CD4-positive, alpha-beta memory T cell (primary cell): ENCODE measurements around the gene FAF2. TPM values are rescaled to one million over a fixed set of nuclear protein-coding genes. Genes with fewer than 3 reads are reported as not detected.

Experiments used
- CTCF ChIA-PET: fragments of 350-600 bp; sonication (Branson Sonifier 250); formaldehyde crosslinking; loops from one replicate; lab custom pipeline; 2021; ENCODE audit warnings: inconsistent platforms; ENCODE audit not compliant: partially characterized antibody; lab: Charles Lee
- POLR2A ChIA-PET: fragments of 350-600 bp; sonication (Branson Sonifier 250); formaldehyde crosslinking; loops from one replicate; lab custom pipeline; 2021; ENCODE audit not compliant: partially characterized antibody; lab: Charles Lee
- DNase-seq, 5 donors: peaks; one replicate each; pipeline versions ENCODE4 v3.0.0 to v3.0.0-alpha.2; 2020 to 2022; ENCODE audit warnings: mixed read lengths in 1 of 5
- H3K27ac ChIP-seq: one replicate; pipeline ENCODE4 v1.7.0; 2013; ENCODE audit warnings: low read depth, low read length
- H3K27me3 ChIP-seq: 2 replicates; pipeline ENCODE4 v1.7.0; 2013; ENCODE audit warnings: mild to moderate bottlenecking, low read length, moderate library complexity; ENCODE audit not compliant: insufficient read depth
- H3K36me3 ChIP-seq: 2 replicates; pipeline ENCODE4 v1.7.0; 2013; ENCODE audit warnings: mild to moderate bottlenecking, low read length, moderate library complexity; ENCODE audit not compliant: insufficient read depth
- H3K4me1 ChIP-seq: 2 replicates; pipeline ENCODE4 v1.7.0; 2013; ENCODE audit warnings: mild to moderate bottlenecking, low read length, moderate library complexity; ENCODE audit not compliant: insufficient read depth
- H3K4me3 ChIP-seq, 2 donors: one replicate each; pipeline ENCODE4 v1.7.0; 2013; ENCODE audit warnings: low read length in 2 of 2, mild to moderate bottlenecking in 1 of 2
- H3K9me3 ChIP-seq, 2 donors: one replicate each; pipeline ENCODE4 v1.7.0; 2013; ENCODE audit warnings: low read length in 2 of 2, control low read depth in 1 of 2; ENCODE audit not compliant: control insufficient read depth in 1 of 2
- H3K27ac Mint-ChIP-seq, 7 donors: one replicate each; pipeline ENCODE4 v1.8.0; 2020 to 2021; ENCODE audit warnings: mixed read lengths in 7 of 7, mild to moderate bottlenecking in 6 of 7, inconsistent platforms in 3 of 7, moderate library complexity in 3 of 7
- H3K27me3 Mint-ChIP-seq, 2 donors: one replicate each; pipeline ENCODE4 v1.8.0; 2020 to 2021; ENCODE audit warnings: mixed read lengths in 2 of 2
- H3K36me3 Mint-ChIP-seq, 2 donors: one replicate each; pipeline ENCODE4 v1.8.0; 2020 to 2021; ENCODE audit warnings: mixed read lengths in 2 of 2, inconsistent platforms in 1 of 2, mild to moderate bottlenecking in 1 of 2
- H3K4me1 Mint-ChIP-seq, 4 donors: one replicate each; pipeline ENCODE4 v1.8.0; 2020 to 2021; ENCODE audit warnings: mixed read lengths in 4 of 4, mild to moderate bottlenecking in 1 of 4
- H3K4me3 Mint-ChIP-seq, 8 donors: one replicate each; pipeline ENCODE4 v1.8.0; 2020 to 2021; ENCODE audit warnings: mixed read lengths in 8 of 8, mild to moderate bottlenecking in 7 of 8, moderate library complexity in 6 of 8, inconsistent platforms in 3 of 8
- H3K9me3 Mint-ChIP-seq, 8 donors: one replicate each; pipeline ENCODE4 v1.8.0; 2020 to 2021; ENCODE audit warnings: mixed read lengths in 8 of 8, mild to moderate bottlenecking in 5 of 8, inconsistent platforms in 3 of 8, moderate library complexity in 1 of 8
- intact Hi-C: fragments of 100-400 bp; cut with micrococcal nuclease; formaldehyde crosslinking; loops from one replicate; pipeline ENCODE4 v1.15.1; 2023
- polyA plus RNA-seq, 2 donors: library from polyadenylated mRNA; unstranded; fragments of 300-500 nt; fragmentation: Illumina TruSeq; gene quantifications; one replicate each; pipeline ENCODE4 v1.2.3, GENCODE V29; 2021
- total RNA-seq, 2 experiments: library from RNA; stranded (reverse); gene quantifications; one replicate each; pipeline ENCODE4 v1.2.3, GENCODE V29; 2021

The FAF2 gene
- total and polyA plus RNA-seq, 4 experiments from 2014 or later = 10.8 to 33.6 (median 25.4) TPM

- H3K9me3 Mint-ChIP-seq = no peaks in the 10 kb centered on the region
- POLR2A ChIA-PET = interaction anchor here (0.9 to 1.1 kb wide), 2 partner anchors 23 to 28 kb away, joined by 3 read pairs; no protein-coding TSS in a partner anchor
Observed at GRCh38 chr5:176514244-176514950, 66.2 kb downstream of the FAF2 start.

GRCh38 chr5:176515396-176515795 lies 67.2 kb downstream of the FAF2 start:
- CTCF ChIA-PET = interaction anchor here (1.0 to 1.7 kb wide), 2 partner anchors 15 to 68 kb away, joined by 3 to 5 read pairs; no protein-coding TSS in a partner anchor
- H3K9me3 ChIP-seq = no peaks in the 10 kb centered on the region
- intact Hi-C loops = no loop called here
- Mint-ChIP-seq H3K27ac (peak overlapping the region in 4 of 7 donors; percentile 15 to 88 (median 41)), H3K27me3 (no peaks in the 10 kb centered on the region), H3K4me1 (peaks cover 10 to 29% (median 20%) of the 10 kb centered on the region in 4 donors), H3K36me3 (no peaks in the 10 kb centered on the region), H3K9me3 (no peaks in the 10 kb centered on the region), H3K4me3 (peak overlapping the region in 2 of 8 donors; percentile 7 to 31)
- H3K36me3 ChIP-seq = no peaks in the 10 kb centered on the region
- peak in 1 of 5 donors; percentile 27 for DNase-seq
- no peak overlapping the region for H3K4me3 ChIP-seq
- H3K27ac ChIP-seq = no peak overlapping the region
- POLR2A ChIA-PET = interaction anchor here (1.1 to 1.3 kb wide), 2 partner anchors 14 to 22 kb away, joined by 3 to 4 read pairs; no protein-coding TSS in a partner anchor
- no peaks in the 10 kb centered on the region for H3K27me3 ChIP-seq
- H3K4me1 ChIP-seq = peaks cover 6% of the 10 kb centered on the region

More at GRCh38 chr5:176514244-176514950, 66.2 kb downstream of the FAF2 start:
- Mint-ChIP-seq H3K27me3 (no peaks in the 10 kb centered on the region), H3K4me1 (peaks cover 10 to 22% (median 19%) of the 10 kb centered on the region in 4 donors), H3K36me3 (peaks cover 0 to 2% of the 10 kb centered on the region in 2 donors), H3K4me3 (peak overlapping the region in 1 of 8 donors; percentile 70), H3K27ac (peak overlapping the region in 2 of 7 donors; percentile 30 to 85)
- no peaks in the 10 kb centered on the region for H3K9me3 ChIP-seq
- H3K4me1 ChIP-seq = peaks cover 6% of the 10 kb centered on the region
- CTCF ChIA-PET = interaction anchor here (1.0 to 1.7 kb wide), 2 partner anchors 16 to 30 kb away, joined by 3 to 5 read pairs; no protein-coding TSS in a partner anchor
- H3K27me3 ChIP-seq = no peaks in the 10 kb centered on the region
- no peak for DNase-seq
- intact Hi-C loops = no loop called here
- no peak overlapping the region for H3K4me3 ChIP-seq
- no peak overlapping the region for H3K27ac ChIP-seq
- no peaks in the 10 kb centered on the region for H3K36me3 ChIP-seq

- Histone ChIP-seq H3K9me3 (no peaks in the 10 kb centered on the region), H3K4me1 (peaks cover 6% of the 10 kb centered on the region), H3K27ac (no peak overlapping the region), H3K27me3 (no peaks in the 10 kb centered on the region), H3K36me3 (no peaks in the 10 kb centered on the region), H3K4me3 (no peak overlapping the region)
- ChIA-PET CTCF (interaction anchor here (1.5 kb wide), 1 partner anchor 17 kb away, joined by 3 read pairs; no protein-coding TSS in a partner anchor), POLR2A (interaction anchor here (0.6 to 1.2 kb wide), 3 partner anchors 11 to 40 kb away, joined by 3 to 4 read pairs (median 3); no protein-coding TSS in a partner anchor)
- no peaks in the 10 kb centered on the region for H3K9me3 Mint-ChIP-seq
- no peak for DNase-seq
- peaks cover 11 to 37% (median 20%) of the 10 kb centered on the region in 4 donors for H3K4me1 Mint-ChIP-seq
- H3K36me3 Mint-ChIP-seq = no peaks in the 10 kb centered on the region
- H3K27ac Mint-ChIP-seq = peak overlapping the region in 4 of 7 donors; percentile 18 to 65 (median 48)
- no peaks in the 10 kb centered on the region for H3K27me3 Mint-ChIP-seq
- intact Hi-C loops = no loop called here
- H3K4me3 Mint-ChIP-seq = no peak overlapping the region
Observed at GRCh38 chr5:176517053-176517661, 69.0 kb downstream of the FAF2 start.

GRCh38 chr5:176519810-176520720 lies 71.9 kb downstream of the FAF2 start:
- no peak overlapping the region for H3K27ac ChIP-seq
- peak overlapping the region in 3 of 7 donors; percentile 45 to 63 (median 62) for H3K27ac Mint-ChIP-seq
- no peak overlapping the region for H3K4me3 ChIP-seq
- ChIA-PET CTCF (no interaction called here), POLR2A (interaction anchor here (0.6 to 18.9 kb wide), 4 partner anchors 23 to 53 kb away, joined by 3 to 533 read pairs (median 3); partner anchors contain the start of genes CDHR2 and RNF44)
- intact Hi-C loops = no loop called here
- no peaks in the 10 kb centered on the region for H3K9me3 ChIP-seq
- no peaks in the 10 kb centered on the region for H3K27me3 ChIP-seq
- H3K4me3 Mint-ChIP-seq = no peak overlapping the region
- no peaks in the 10 kb centered on the region for H3K27me3 Mint-ChIP-seq
- H3K36me3 ChIP-seq = no peaks in the 10 kb centered on the region
- H3K9me3 Mint-ChIP-seq = no peaks in the 10 kb centered on the region
- peaks cover 13 to 30% (median 23%) of the 10 kb centered on the region in 4 donors for H3K4me1 Mint-ChIP-seq
- DNase-seq = no peak
- H3K36me3 Mint-ChIP-seq = no peaks in the 10 kb centered on the region
- H3K4me1 ChIP-seq = peaks cover 6% of the 10 kb centered on the region

- POLR2A ChIA-PET = interaction anchor here (0.8 to 18.9 kb wide), 2 partner anchors 22 to 54 kb away, joined by 3 to 533 read pairs; partner anchors contain the start of genes CDHR2 and RNF44
- no peaks in the 10 kb centered on the region for H3K9me3 ChIP-seq
- no peaks in the 10 kb centered on the region for H3K4me1 ChIP-seq
- no peak overlapping the region for H3K27ac ChIP-seq
- Mint-ChIP-seq H3K27ac (no peak overlapping the region), H3K4me1 (peaks cover 13 to 35% (median 19%) of the 10 kb centered on the region in 4 donors), H3K27me3 (no peaks in the 10 kb centered on the region), H3K9me3 (no peaks in the 10 kb centered on the region), H3K4me3 (no peak overlapping the region), H3K36me3 (peaks cover 0 to 3% of the 10 kb centered on the region in 2 donors)
- DNase-seq = no peak
- no peak overlapping the region for H3K4me3 ChIP-seq
- no peaks in the 10 kb centered on the region for H3K27me3 ChIP-seq
- no peaks in the 10 kb centered on the region for H3K36me3 ChIP-seq
- intact Hi-C loops = no loop called here
- CTCF ChIA-PET = no interaction called here
Observed at GRCh38 chr5:176521286-176521685, 73.1 kb downstream of the FAF2 start.

- intact Hi-C loops = no loop called here
- no peak overlapping the region for H3K4me3 ChIP-seq
- no peaks in the 10 kb centered on the region for H3K36me3 ChIP-seq
- Mint-ChIP-seq H3K4me3 (no peak overlapping the region), H3K9me3 (no peaks in the 10 kb centered on the region), H3K27ac (peak overlapping the region in 4 of 7 donors; percentile 29 to 36 (median 32)), H3K27me3 (no peaks in the 10 kb centered on the region), H3K4me1 (peaks cover 12 to 34% (median 18%) of the 10 kb centered on the region in 4 donors), H3K36me3 (peaks cover 0 to 3% of the 10 kb centered on the region in 2 donors)
- DNase-seq = no peak
- H3K27me3 ChIP-seq = no peaks in the 10 kb centered on the region
- POLR2A ChIA-PET = interaction anchor here (18.9 kb wide), 1 partner anchor 21 kb away, joined by 533 read pairs; the partner anchor contains the start of genes CDHR2 and RNF44
- no peaks in the 10 kb centered on the region for H3K9me3 ChIP-seq
- H3K27ac ChIP-seq = no peak overlapping the region
- H3K4me1 ChIP-seq = no peaks in the 10 kb centered on the region
- CTCF ChIA-PET = no interaction called here
Observed at GRCh38 chr5:176521699-176522263, 73.6 kb downstream of the FAF2 start.
